Loucy (cell line): ENCODE results near the gene GLT6D1.

ENCODE experiments used
- H2AFZ ChIP-seq: fragments of 200-600 bp; sonication (generic); 2 replicates; pipeline ENCODE4 v1.6.0; 2016; ENCODE audit warnings: antibody characterized with exemption, mild to moderate bottlenecking, low read length, moderate library complexity
- H3F3A ChIP-seq: fragments of 200-600 bp; 2 replicates; pipeline ENCODE4 v1.6.0; 2016; ENCODE audit warnings: antibody characterized with exemption, low read depth, mild to moderate bottlenecking
- H3K27me3 ChIP-seq: fragments of 200-600 bp; sonication (generic); 2 replicates; pipeline ENCODE4 v1.6.1; 2014; ENCODE audit warnings: low read length, mild to moderate bottlenecking; ENCODE audit not compliant: insufficient read depth, poor library complexity, severe bottlenecking
- H3K36me3 ChIP-seq: fragments of 200-600 bp; sonication (generic); 2 replicates; pipeline ENCODE4 v1.6.1; 2016; ENCODE audit warnings: low read length; ENCODE audit not compliant: insufficient read depth
- H3K4me1 ChIP-seq: fragments of 200-600 bp; sonication (generic); 2 replicates; pipeline ENCODE4 v1.5.1; 2014; ENCODE audit warnings: low read length, mild to moderate bottlenecking; ENCODE audit not compliant: insufficient read depth, poor library complexity, severe bottlenecking
- H3K4me2 ChIP-seq: fragments of 200-600 bp; sonication (generic); 2 replicates; pipeline ENCODE4 v1.6.0; 2014; ENCODE audit warnings: antibody characterized with exemption, low read length, low read depth, mild to moderate bottlenecking; ENCODE audit not compliant: poor library complexity, severe bottlenecking
- H3K4me3 ChIP-seq: fragments of 200-600 bp; sonication (generic); 2 replicates; pipeline ENCODE4 v1.5.1; 2014; ENCODE audit warnings: low read length, mild to moderate bottlenecking, mixed read lengths; ENCODE audit not compliant: poor library complexity, severe bottlenecking
- H3K79me2 ChIP-seq: fragments of 200-600 bp; sonication (generic); 2 replicates; pipeline ENCODE4 v1.6.1; 2014; ENCODE audit warnings: low read length; ENCODE audit not compliant: insufficient read depth
- H3K9ac ChIP-seq: fragments of 200-600 bp; sonication (generic); 2 replicates; pipeline ENCODE4 v1.6.0; 2014; ENCODE audit warnings: mild to moderate bottlenecking, low read depth, low read length, moderate library complexity; ENCODE audit not compliant: poor library complexity, severe bottlenecking
- H3K9me2 ChIP-seq: fragments of 200-600 bp; sonication (generic); replicated peaks from 2 replicates; pipeline ENCODE4 v1.6.1; 2016; ENCODE audit warnings: low read depth, low read length, mixed read lengths
- H3K9me3 ChIP-seq: fragments of 200-600 bp; sonication (generic); 2 replicates; pipeline ENCODE4 v1.6.1; 2014; ENCODE audit warnings: mild to moderate bottlenecking, antibody characterized with exemption, low read length, low read depth; ENCODE audit not compliant: insufficient read depth
- H4K20me1 ChIP-seq: fragments of 200-600 bp; sonication (generic); 2 replicates; pipeline ENCODE4 v1.6.0; 2014; ENCODE audit warnings: antibody characterized with exemption, low read length, mild to moderate bottlenecking; ENCODE audit not compliant: insufficient read depth, poor library complexity, severe bottlenecking
- EZH2phosphoT487 ChIP-seq: fragments of 200-600 bp; IDR thresholded peaks from 2 replicates; pipeline ENCODE4 v1.6.1; 2018; ENCODE audit warnings: antibody characterized with exemption, mild to moderate bottlenecking, moderate library complexity, borderline replicate concordance
- TF ChIP-seq, protein P1 (sequence below): fragments of 200-600 bp; sonication (generic); conservative IDR thresholded peaks from 2 replicates; pipeline ENCODE4 v1.5.1; 2014; ENCODE audit warnings: mild to moderate bottlenecking, antibody characterized with exemption, low read length

The GLT6D1 gene

DNA sequence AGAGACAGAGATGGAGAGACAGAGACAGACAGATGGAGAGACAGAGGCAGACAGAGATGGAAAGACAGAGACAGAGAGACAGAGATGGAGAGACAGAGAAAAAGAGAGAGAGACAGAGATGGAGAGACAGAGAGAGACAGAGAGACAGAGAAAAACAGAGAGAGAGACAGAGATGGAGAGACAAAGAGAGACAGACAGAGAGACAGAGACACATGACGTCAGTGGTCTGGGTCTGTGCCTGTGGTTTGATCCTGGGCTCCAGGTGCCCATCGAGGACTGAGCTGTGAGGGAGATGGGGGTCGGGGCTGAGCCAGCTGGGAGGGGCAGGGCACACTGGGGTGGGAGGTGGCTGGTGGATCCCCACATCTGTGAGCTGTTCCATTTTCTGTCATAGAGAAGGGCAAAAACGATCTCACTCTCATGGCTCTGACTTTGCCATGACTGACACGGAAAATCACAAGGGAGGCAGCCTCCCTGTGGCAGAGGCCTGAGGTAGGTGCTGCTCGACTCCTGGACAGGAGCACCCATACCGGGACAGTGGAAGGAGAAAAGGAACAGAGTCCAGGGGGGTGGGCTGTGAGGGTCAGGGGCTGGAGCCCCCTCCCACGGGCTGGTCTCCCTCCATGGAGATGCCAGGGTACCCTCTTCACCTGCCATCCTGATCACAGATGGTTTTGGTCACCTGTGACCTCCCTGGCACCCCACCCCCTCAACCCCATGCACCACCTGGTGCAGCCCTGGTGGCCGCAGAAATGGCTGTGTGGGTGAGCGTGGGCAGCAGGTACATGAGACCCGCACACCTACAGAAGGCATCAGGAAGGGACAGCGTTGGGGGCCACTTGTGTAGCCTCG lies 28.8 kb downstream of the GLT6D1 start:
- Histone ChIP-seq H3F3A (no peaks in the 10 kb centered on the region), H3K9me2 (no peaks in the 10 kb centered on the region), H3K27me3 (no peaks in the 10 kb centered on the region), H2AFZ (no peak overlapping the region), H3K36me3 (no peaks in the 10 kb centered on the region), H3K4me2 (no peak overlapping the region), H3K79me2 (no peaks in the 10 kb centered on the region), H3K4me1 (no peaks in the 10 kb centered on the region), H3K4me3 (no peak overlapping the region), H3K9me3 (peaks cover 10% of the 10 kb centered on the region; the same call in 1 of the 2 replicates), H3K9ac (no peak overlapping the region), H4K20me1 (no peaks in the 10 kb centered on the region)
- TF ChIP-seq, protein P1, sequence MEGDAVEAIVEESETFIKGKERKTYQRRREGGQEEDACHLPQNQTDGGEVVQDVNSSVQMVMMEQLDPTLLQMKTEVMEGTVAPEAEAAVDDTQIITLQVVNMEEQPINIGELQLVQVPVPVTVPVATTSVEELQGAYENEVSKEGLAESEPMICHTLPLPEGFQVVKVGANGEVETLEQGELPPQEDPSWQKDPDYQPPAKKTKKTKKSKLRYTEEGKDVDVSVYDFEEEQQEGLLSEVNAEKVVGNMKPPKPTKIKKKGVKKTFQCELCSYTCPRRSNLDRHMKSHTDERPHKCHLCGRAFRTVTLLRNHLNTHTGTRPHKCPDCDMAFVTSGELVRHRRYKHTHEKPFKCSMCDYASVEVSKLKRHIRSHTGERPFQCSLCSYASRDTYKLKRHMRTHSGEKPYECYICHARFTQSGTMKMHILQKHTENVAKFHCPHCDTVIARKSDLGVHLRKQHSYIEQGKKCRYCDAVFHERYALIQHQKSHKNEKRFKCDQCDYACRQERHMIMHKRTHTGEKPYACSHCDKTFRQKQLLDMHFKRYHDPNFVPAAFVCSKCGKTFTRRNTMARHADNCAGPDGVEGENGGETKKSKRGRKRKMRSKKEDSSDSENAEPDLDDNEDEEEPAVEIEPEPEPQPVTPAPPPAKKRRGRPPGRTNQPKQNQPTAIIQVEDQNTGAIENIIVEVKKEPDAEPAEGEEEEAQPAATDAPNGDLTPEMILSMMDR = no peak
- no peak for TF ChIP-seq EZH2phosphoT487

DNA sequence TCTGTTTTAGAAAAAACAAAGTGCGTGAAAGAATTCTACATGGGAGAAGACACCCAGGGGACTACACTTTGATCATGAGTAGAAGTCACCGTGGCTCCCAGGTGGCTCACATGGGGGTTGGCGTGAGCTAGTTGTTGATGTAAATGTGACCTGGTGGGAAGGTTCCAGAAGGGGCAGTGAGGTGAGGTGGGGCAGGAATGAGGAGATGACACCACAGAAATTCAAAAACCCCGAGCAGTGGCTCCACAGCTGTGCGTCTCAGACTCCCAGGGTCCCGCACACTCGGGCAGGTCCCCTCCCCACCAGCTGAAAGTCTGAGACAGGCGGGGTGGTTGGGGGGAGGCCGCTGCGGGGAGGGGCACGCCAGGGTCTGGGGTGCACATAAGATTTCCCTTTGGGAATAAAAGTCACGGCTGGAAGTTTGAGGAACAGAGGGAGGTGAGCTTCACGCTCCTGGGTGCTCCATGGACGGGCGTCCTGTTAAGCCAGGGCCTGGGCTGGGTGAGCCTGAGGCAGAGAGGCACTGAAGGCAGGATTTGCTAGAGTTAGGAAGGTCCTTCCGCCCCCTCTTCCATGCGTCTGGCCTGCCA lies 29.9 kb downstream of the GLT6D1 start:
- no peaks in the 10 kb centered on the region for H3K9me2 ChIP-seq
- H3K27me3 ChIP-seq = no peaks in the 10 kb centered on the region

DNA sequence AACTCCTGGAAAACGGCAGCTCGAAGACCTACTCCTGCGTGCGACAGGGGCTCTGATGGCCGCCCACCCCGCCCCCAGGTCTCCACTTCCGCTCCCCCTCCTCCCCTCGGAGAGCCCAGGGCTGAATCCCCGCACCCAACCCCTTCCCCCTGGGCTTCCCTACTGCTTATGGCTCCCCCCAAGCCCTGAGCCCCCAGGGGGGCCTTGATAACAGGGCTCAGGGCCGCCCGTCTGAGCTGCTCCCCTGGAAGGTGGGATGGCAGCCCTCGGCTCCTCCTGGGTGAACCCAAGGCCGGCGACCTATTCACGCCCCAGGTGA lies 30.4 kb downstream of the GLT6D1 start:
- H3K4me1 ChIP-seq = no peaks in the 10 kb centered on the region
- H3K36me3 ChIP-seq = no peaks in the 10 kb centered on the region
- no peak overlapping the region for H3K9ac ChIP-seq
- no peaks in the 10 kb centered on the region for H3K79me2 ChIP-seq
- no peak overlapping the region for H3K4me2 ChIP-seq
- H3F3A ChIP-seq = no peaks in the 10 kb centered on the region
- H3K4me3 ChIP-seq = no peak overlapping the region
- H3K9me3 ChIP-seq = peaks cover 10% of the 10 kb centered on the region; the same call in 1 of the 2 replicates
- H4K20me1 ChIP-seq = no peaks in the 10 kb centered on the region
- TF ChIP-seq, protein P1 = no peak
- TF ChIP-seq EZH2phosphoT487 = no peak
- no peaks in the 10 kb centered on the region for H3K9me2 ChIP-seq
- H3K27me3 ChIP-seq = no peaks in the 10 kb centered on the region
- H2AFZ ChIP-seq = no peak overlapping the region

More for the DNA sequence above, 29.9 kb downstream of the GLT6D1 start:
- Histone ChIP-seq H2AFZ (no peak overlapping the region), H3K4me1 (no peaks in the 10 kb centered on the region), H3K4me3 (no peak overlapping the region), H3K4me2 (no peak overlapping the region), H4K20me1 (no peaks in the 10 kb centered on the region), H3K79me2 (no peaks in the 10 kb centered on the region), H3K9ac (no peak overlapping the region), H3K9me3 (peaks cover 10% of the 10 kb centered on the region; the same call in 1 of the 2 replicates), H3K36me3 (no peaks in the 10 kb centered on the region), H3F3A (no peaks in the 10 kb centered on the region)
- TF ChIP-seq, protein P1 = no peak
- TF ChIP-seq EZH2phosphoT487 = no peak
